GM18520 (cell line): Measurements from ENCODE around the gene MMP25.

Source experiments
- ATAC-seq: cut with Tn5 transposase; IDR thresholded peaks from one replicate; pipeline ENCODE4 v1.9.1; 2021; ENCODE audit not compliant: unreplicated experiment

The MMP25 gene

GRCh38 chr16:3089717-3090592, 43.6 kb downstream of the MMP25 start:
- ATAC-seq, result no peak

DNA sequence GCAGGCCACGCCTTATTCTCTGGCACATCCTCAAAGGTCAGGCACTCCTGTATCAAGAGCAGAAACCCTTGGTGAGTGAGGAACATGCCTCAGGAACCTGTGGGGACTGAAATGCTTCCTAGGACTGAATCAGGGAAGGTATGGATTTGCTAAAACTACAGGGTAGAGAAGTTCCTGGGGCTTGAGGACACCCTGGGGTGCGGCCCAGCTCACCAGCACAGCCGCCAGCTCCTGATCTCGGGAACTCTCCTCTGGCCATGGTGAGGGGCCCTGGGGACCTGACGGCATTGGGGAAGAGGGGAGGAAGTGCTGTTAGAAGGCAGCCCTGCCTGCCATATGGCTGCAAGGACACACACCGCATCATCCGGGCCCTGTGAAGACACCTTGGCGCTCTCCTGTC, 45.2 kb downstream of the MMP25 start:
- no peak for ATAC-seq

DNA sequence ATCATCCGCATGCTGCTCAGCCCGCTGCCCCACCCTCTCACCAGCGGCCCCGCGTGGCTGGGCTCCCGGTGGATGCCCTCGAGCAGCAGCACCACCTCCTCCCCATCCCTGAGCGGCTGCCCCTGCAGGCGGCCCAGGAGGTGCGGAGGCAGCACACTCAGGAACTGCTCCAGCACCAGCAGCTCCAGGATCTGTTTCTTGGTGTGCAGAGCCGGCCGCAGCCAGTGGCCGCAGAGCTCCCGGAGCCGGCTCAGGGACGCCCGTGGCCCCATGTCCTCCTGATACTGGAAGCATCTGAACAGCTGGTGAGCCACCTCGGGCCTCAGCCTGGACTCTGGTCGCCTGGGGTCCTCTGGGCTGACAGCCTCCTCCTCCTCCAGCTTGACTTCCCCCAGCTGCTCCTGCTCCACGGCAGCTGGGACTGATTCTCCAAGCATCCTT, 46.2 kb downstream of the MMP25 start:
- no peak for ATAC-seq

DNA sequence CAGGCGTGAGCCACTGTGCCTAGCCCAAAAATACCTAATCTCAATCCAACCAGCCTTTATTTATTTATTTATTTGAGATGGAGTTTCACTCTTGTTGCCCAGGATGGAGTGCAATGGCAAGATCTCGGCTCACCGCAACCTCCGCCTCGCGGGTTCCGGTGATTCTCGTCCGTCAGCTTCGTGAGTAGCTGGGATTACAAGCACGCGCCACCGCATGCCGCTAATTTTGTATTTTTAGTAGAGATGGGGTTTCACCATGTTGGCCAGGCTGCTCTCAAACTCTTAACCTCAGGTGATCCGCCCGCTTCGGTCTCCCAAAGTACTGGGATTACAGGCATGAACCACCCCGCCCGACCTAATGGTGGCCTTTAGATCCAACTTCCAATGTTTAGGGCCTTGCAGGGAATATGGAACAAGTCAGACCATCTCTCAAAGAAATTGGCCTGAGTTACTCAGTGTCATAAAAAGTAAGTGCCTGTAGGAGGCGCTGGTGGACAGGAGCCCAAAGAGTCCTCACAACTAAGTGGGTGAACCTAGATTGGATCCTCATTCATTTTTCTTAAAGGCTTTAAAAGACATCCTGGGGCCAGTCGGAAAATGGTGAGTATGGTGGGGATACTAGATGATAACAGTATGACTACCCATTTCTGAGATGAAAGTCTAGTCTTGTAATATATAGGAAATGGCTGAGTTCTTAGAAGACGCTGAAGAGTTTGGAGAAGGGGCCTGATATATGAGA, 48.1 kb downstream of the MMP25 start:
- ATAC-seq, result no peak

DNA sequence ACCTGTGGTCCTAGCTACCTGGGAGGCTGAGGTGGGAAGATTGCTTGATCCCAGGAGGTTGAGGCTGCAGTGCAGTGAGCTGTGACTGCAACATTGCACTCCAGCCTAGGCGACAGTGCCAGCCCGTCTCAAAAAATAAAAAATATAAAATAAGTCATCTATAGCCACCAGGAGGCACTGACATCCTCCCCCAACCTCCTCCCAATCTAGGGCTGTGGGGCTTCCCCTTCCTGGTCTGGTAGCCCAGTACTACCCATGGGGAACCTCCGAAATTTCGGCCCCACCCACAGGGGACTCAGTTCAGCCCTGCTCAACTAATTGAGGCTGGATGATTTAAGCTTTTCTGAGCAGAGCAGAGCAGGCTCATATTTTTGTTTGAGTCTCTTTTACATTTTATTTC, 49.5 kb downstream of the MMP25 start:
- ATAC-seq, result peak; percentile 38

DNA sequence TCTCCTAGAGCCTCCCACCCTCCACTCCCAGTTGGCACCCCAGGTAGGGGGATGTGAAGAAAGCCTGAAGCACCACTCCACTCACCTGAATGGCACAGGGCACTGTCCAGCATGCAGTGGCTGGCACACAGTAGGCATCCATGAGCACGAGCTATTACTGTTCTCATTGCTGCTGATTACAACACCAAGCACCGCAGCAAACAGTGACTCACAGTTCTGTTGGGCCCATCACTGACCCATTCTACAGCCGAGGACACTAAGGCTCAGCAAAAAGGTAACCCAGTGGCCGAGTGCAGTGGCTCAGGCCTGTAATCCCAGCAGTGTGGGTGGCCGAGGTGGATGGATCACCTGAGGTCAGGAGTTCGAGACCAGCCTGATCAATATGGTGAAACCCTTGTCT, 50.0 kb downstream of the MMP25 start:
- ATAC-seq, result no peak

GRCh38 chr16:3097266-3097665, 50.9 kb downstream of the MMP25 start:
- no peak for ATAC-seq

- no peak for ATAC-seq
Observed at GRCh38 chr16:3098459-3099394, 52.4 kb downstream of the MMP25 start, which contains the start of gene ZSCAN10. Gene ZSCAN10, minus strand, starts transcription at chr16:3099294. Its CDS starts 6,357 bp downstream, at chr16:3092937.

- ATAC-seq, result no peak
Observed at GRCh38 chr16:3099395-3099731, 53.0 kb downstream of the MMP25 start.

- peak; percentile 53 for ATAC-seq
Observed at GRCh38 chr16:3099732-3100499, 53.6 kb downstream of the MMP25 start.

DNA sequence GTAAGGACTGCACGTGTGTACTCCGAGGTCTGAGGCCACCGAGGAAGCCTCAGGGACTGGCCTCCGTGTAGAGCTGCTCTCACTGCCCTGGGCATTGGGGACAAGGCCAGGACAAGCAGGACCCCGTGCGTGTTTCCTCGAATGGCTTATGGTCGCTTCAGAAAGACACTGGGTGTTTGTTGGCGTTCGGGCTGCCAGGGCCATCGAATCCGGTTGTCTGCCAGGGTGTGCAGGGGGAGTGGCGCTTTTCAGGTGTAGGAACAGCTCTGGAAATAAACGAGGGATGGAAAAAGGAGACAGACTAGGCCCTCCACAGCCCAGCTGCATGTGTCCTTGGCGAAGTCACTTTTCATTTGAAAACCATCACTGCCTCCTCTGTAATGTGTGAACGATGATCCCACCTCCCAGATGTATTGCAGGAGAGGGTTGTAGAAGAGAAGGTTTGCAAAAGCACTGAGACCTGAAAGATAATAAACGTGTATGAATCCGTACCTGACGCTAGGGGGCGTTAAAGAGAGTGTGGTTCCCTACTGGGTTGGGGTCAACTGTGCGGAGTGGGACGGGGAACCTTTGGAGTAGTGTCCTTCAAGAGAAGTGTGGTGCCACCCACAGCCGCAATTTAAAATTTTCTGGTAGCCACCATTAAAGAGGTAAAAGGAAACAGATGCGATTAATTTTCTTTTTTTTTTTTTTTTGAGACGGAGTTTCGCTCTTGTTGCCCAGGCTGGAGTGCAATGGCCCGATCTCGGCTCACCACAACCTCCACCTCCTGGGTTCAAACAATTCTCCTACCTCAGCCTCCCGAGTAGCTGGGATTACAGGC, 54.9 kb downstream of the MMP25 start:
- ATAC-seq, result no peak

DNA sequence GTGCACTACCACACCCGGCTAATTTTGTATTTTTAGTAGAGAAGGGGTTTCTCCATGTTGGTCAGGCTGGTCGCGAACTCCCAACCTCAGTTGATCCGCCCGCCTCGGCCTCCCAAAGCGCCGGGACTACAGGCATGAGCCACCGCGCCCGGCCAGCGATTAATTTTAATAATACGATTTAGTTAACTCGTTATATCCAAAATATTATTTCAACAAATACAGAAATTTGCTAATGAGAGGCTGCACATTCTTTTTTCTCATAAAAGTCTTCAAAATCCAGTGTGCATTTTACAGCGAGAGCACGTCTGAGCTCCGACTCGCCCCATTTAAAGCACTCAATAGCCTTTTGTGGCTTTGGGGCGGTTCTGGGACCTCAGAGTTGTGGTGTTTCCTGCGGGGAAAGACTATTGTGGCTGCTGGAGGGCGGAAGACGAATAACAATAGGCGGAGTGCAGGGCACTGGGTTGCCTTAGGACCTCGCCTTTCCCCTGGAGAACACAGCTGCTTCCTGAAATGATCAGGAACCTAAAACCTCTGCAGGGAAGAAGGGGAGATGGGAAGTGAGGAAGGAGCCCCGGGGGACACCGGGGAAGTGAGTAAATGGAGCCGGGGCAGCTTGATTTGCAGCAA, 55.6 kb downstream of the MMP25 start:
- no peak for ATAC-seq

DNA sequence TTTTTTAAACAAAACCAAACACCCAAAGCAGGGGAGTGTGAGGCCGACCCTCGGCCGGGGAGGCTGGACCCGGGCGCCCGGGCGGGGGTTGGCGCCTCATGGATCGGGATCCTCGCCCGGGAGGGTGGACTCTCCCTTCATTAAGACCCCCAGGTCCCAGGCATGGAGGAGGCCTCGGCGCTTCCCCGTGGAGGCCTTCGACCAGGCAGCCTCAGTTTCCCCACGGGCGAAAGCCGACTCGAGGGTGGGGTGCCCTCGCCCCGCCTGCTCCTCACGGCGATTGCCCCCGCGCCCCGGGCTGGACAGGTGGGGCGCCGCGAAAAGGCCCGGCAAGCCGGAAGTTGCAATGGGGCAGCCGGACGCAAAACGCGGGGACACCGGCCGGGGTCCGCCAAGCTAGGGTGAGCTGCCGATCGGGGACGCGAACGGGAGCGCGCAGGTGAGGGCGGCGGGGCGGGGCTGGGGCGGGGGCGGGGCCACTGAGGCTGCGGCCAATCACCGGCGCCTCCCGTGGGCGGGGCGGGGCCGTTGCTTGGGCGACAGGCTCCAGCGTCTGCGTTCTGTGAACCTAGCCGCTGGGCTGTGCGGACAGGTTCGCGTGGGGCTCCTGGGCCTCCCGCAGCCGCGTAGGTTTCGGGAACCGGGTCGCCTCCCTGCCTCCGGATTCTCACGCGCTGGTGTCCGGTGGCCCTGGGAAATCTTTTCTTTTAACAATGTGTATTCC, 60.0 kb downstream of the MMP25 start:
- ATAC-seq, result peak; percentile 77
